T-helper 1 cell treated with Interleukin-12 subunit alpha and Interleukin-12 subunit beta and Interleukin-4 antibody, amounts not matched to agents 30 μg/mL and 1 μg/mL, for 36 hours (primary cell): ENCODE data around the gene DCAF11.
A peak's percentile ranks its signal among the peaks of the same experiment; 100 is the strongest.

ENCODE experiments used
- H3K27ac Mint-ChIP-seq: one replicate; pipeline ENCODE4 v1.8.0; 2021; ENCODE audit warnings: mild to moderate bottlenecking, mixed read lengths
- H3K27me3 Mint-ChIP-seq: one replicate; pipeline ENCODE4 v1.8.0; 2021; ENCODE audit warnings: low read depth, mixed read lengths
- H3K36me3 Mint-ChIP-seq: one replicate; pipeline ENCODE4 v1.8.0; 2021; ENCODE audit warnings: low read depth, mixed read lengths
- H3K4me1 Mint-ChIP-seq: one replicate; pipeline ENCODE4 v1.8.0; 2021; ENCODE audit warnings: low read depth, mixed read lengths
- H3K4me3 Mint-ChIP-seq: one replicate; pipeline ENCODE4 v1.8.0; 2021; ENCODE audit warnings: mild to moderate bottlenecking, moderate library complexity, mixed read lengths
- H3K9me3 Mint-ChIP-seq: one replicate; pipeline ENCODE4 v1.8.0; 2021; ENCODE audit warnings: mixed read lengths

Gene DCAF11

GRCh38 chr14:24114532-24115421 is at the start of gene DCAF11, which contains the start of gene NRL:
TSS of gene DCAF11 (plus strand) at chr14:24114777. CDS start at chr14:24115595, 818 bp downstream.
TSS of gene NRL (minus strand) at chr14:24114949. CDS start at chr14:24082848, 32,101 bp downstream.
- Mint-ChIP-seq H3K9me3 (no peaks in the 10 kb centered on the region), H3K27ac (peak within 1 kb of the TSS; percentile 100)

GRCh38 chr14:24064856-24065255 is 49.7 kb upstream of the DCAF11 start:
- H3K27ac Mint-ChIP-seq, result no peak overlapping the region
- H3K27me3 Mint-ChIP-seq, result peaks cover 3% of the 10 kb centered on the region
- H3K4me3 Mint-ChIP-seq, result no peak overlapping the region
- no peaks in the 10 kb centered on the region for H3K9me3 Mint-ChIP-seq
- H3K36me3 Mint-ChIP-seq, result no peaks in the 10 kb centered on the region
- H3K4me1 Mint-ChIP-seq, result no peaks in the 10 kb centered on the region

More at GRCh38 chr14:24114532-24115421, at the start of gene DCAF11, which contains the start of gene NRL:
- peaks cover 34% of the 10 kb centered on the region for H3K4me1 Mint-ChIP-seq
- H3K36me3 Mint-ChIP-seq, result peaks cover 38% of the 10 kb centered on the region
- peak within 1 kb of the TSS; percentile 98 for H3K4me3 Mint-ChIP-seq
- no peaks in the 10 kb centered on the region for H3K27me3 Mint-ChIP-seq

- Mint-ChIP-seq H3K9me3 (no peaks in the 10 kb centered on the region), H3K4me1 (no peaks in the 10 kb centered on the region), H3K4me3 (no peak overlapping the region), H3K27ac (no peak overlapping the region), H3K27me3 (peaks cover 3% of the 10 kb centered on the region), H3K36me3 (no peaks in the 10 kb centered on the region)
Measured at GRCh38 chr14:24065408-24065807, 49.2 kb upstream of the DCAF11 start.

DNA sequence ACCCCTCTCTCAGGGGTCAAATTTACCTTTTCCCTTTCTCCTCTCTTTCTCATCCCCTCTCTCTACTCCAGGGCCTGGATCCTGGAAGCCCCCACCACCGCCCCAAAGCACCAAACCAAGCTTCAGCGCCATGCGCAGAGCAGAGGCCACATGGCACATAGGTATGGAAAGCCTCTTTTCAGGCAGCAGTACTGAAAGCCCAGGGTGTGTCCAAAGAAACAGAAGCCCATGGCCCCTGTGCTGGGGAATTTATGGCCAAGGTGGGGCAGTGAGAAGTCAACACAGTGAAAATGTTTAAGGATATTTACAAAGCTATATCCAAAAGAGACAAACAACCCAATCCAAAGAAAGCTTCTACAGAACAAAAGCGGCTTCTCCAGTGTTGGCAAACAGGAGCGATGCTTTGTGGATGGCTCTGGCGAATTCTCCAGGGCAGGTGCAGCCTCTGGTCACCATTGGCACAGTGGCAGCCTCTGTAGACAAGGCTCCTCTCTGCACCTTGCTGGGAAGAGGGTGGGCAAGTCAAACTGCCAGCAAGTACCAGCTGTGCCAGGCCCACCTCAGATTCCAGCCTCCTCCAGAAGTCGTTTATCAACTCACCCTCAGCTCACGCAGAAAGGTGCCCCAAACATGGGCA is 48.0 kb upstream of the DCAF11 start:
- H3K4me1 Mint-ChIP-seq, result no peaks in the 10 kb centered on the region
- H3K9me3 Mint-ChIP-seq, result no peaks in the 10 kb centered on the region
- H3K4me3 Mint-ChIP-seq, result no peak overlapping the region
- H3K27ac Mint-ChIP-seq, result no peak overlapping the region
- no peaks in the 10 kb centered on the region for H3K36me3 Mint-ChIP-seq
- peaks cover 3% of the 10 kb centered on the region for H3K27me3 Mint-ChIP-seq

DNA sequence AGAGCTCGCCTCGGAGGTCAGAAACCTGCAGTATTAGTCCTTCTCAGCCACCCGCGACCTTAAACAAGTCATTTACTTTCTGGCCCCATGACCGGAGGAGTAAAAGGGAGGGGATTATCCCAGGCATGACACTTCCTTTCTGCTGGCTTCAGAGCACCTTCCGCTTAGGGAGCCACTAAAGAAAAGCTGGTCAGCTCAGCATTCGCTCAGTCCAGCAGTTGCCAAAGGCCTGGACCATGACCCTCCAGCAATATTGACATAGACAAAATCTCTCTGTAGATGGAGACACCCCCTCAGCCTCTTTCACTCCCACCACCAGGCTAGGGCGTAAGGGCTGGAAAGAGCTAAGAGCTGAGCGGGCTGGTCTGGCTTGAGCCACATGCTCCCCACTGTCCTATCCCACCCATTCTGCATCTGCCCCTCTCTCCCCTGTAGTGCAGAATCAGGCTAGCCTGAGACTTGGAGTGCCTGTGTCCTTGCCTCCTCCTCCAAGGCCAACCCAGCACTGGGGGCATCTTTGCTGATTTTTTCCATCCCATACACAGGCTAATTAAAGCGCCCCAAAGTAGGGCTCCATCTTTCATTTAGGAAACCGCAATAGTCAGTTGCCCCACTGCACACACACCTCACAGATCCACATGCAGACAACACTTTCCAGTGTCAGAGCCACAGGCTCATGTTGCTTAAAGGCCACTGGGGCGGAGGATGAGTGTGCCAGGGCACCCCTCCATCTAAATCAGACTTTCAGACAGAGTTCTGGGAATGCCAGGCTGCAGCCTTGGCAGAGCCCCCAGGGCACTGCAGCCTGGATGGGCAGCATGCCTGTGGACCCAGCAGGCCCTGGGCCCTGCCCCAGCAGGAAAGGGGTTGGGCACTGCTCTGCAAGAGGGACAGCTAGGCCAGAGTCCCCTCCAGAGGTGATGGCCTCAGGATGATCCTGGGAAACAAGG is 47.2 kb upstream of the DCAF11 start:
- peaks cover 3% of the 10 kb centered on the region for H3K27me3 Mint-ChIP-seq
- no peaks in the 10 kb centered on the region for H3K9me3 Mint-ChIP-seq
- H3K4me3 Mint-ChIP-seq, result no peak overlapping the region
- H3K36me3 Mint-ChIP-seq, result no peaks in the 10 kb centered on the region
- H3K4me1 Mint-ChIP-seq, result no peaks in the 10 kb centered on the region
- no peak overlapping the region for H3K27ac Mint-ChIP-seq

- Mint-ChIP-seq H3K36me3 (no peaks in the 10 kb centered on the region), H3K27me3 (peaks cover 3% of the 10 kb centered on the region), H3K27ac (no peak overlapping the region), H3K4me3 (no peak overlapping the region), H3K9me3 (no peaks in the 10 kb centered on the region), H3K4me1 (no peaks in the 10 kb centered on the region)
Measured at GRCh38 chr14:24068711-24069410, 45.7 kb upstream of the DCAF11 start.

DNA sequence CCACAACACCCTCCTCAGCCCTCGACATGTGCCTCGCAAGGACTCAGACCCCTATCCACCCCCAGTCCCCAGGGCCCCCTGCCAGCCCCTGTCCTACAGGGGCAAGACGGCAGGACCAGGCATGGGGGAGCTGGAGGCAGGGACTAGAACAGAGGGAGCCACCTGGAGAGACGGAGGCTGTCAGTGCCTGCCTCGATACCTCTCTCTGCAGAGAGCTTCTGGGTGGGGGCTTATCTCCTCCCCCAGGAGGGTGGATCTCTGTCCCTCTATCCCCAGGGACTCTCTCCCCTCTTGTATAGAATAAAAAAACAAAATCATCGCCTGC is 45.2 kb upstream of the DCAF11 start:
- Mint-ChIP-seq H3K9me3 (no peaks in the 10 kb centered on the region), H3K4me1 (no peaks in the 10 kb centered on the region), H3K36me3 (no peaks in the 10 kb centered on the region), H3K27me3 (peaks cover 3% of the 10 kb centered on the region), H3K4me3 (no peak overlapping the region), H3K27ac (no peak overlapping the region)

DNA sequence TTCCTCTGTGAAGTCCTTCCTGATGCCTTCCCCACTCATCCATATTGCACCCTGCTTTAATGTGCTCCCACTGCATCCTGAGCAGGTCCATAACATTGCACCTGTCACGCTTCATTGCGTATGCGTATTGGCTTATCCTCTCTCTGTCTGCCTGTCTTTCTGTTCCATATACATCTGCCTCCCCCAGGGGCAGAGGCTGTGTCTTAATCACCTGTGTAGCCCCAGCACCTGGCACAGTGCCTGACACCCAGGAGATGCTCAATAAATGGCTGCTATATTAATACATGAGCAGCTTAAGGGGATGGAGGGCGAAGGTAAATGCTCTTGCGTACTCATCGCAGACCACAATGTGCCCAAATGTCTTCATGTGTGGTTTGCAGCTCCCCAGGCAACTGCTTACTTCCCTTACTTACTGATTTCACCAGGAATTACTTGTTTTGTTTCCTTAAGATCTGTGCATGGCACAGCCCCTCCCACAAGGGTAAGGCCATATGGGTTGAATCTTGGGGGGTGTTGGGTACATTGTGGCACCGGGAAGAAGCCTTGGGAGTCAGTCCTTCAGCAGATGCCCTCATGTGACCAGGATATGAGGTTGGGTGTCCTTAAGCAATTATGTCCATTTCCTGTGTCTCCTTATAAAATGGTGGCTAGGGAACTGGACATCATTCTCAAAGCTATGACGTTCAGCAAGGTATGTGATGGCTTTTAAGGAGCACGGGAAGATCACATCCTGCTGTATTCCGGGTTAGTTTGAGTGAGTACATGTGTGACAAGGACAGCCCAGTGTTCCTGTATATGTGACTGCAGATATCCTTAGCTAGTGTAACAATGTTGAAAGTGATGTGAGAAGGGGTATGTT is 44.1 kb upstream of the DCAF11 start:
- peaks cover 3% of the 10 kb centered on the region for H3K27me3 Mint-ChIP-seq
- H3K9me3 Mint-ChIP-seq, result no peaks in the 10 kb centered on the region
- H3K27ac Mint-ChIP-seq, result no peak overlapping the region
- no peak overlapping the region for H3K4me3 Mint-ChIP-seq
- peaks cover 1% of the 10 kb centered on the region for H3K4me1 Mint-ChIP-seq
- H3K36me3 Mint-ChIP-seq, result no peaks in the 10 kb centered on the region

GRCh38 chr14:24071144-24071697 is 43.4 kb upstream of the DCAF11 start, which contains the start of gene CPNE6:
TSS of gene CPNE6 (plus strand) at chr14:24071562. CDS start at chr14:24072937, 1,375 bp downstream.
- peaks cover 7% of the 10 kb centered on the region for H3K4me1 Mint-ChIP-seq
- no peaks in the 10 kb centered on the region for H3K36me3 Mint-ChIP-seq
- no peaks in the 10 kb centered on the region for H3K9me3 Mint-ChIP-seq
- peaks cover 3% of the 10 kb centered on the region for H3K27me3 Mint-ChIP-seq
- no peak within 1 kb of the TSS for H3K27ac Mint-ChIP-seq
- no peak within 1 kb of the TSS for H3K4me3 Mint-ChIP-seq

DNA sequence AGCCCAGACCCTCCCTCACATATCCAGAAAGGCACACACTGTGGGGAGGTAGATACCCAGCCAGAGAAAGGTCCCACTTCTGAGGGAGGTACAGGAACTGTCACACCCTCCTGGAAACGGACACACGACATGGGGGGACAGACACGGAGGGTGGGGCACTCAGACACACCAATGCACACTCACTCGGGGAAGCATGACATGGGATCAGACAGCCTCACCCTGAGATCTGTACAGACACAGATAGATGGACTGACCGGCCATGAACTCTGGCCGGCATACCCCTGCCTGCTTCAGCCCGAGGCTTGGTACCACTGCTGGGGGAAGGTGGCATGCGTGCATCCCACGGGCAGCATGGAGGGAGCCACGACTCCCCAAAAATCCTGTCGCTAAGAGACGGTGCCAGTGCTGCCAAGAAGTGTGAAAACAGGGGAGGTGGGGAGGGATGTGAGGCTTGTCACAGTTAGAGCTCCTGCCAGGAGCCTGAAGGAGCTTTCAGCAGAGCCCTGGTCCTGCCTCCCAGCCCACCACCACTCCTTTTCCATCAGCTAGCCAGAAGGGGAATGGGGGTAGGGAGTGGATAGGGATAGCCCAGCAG is 42.6 kb upstream of the DCAF11 start:
- no peak overlapping the region for H3K27ac Mint-ChIP-seq
- peaks cover 3% of the 10 kb centered on the region for H3K27me3 Mint-ChIP-seq
- H3K36me3 Mint-ChIP-seq, result no peaks in the 10 kb centered on the region
- H3K4me3 Mint-ChIP-seq, result no peak overlapping the region
- H3K4me1 Mint-ChIP-seq, result peaks cover 7% of the 10 kb centered on the region
- no peaks in the 10 kb centered on the region for H3K9me3 Mint-ChIP-seq

DNA sequence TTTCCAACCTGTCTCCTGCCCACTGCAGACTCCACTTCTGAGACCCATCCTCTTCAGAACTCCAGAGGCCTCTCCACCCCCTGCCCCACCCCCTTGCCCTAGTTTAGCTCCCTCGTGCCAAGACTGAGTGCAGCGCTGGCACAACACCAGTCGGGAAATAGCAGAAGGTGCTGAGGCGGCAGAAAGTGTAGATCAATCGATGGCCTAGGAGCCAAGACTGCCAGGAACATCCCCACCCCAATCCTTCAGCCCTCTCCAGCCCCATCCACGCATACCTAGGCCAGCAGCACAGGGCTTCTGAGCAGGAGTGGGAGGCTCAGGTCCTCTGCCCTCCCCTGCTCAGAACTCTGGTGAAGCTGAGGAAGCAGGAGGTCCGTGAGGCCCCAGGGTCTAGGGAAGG is 42.1 kb upstream of the DCAF11 start:
- Mint-ChIP-seq H3K4me3 (no peak overlapping the region), H3K27ac (no peak overlapping the region), H3K36me3 (no peaks in the 10 kb centered on the region), H3K4me1 (peaks cover 7% of the 10 kb centered on the region), H3K27me3 (peaks cover 3% of the 10 kb centered on the region), H3K9me3 (no peaks in the 10 kb centered on the region)

DNA sequence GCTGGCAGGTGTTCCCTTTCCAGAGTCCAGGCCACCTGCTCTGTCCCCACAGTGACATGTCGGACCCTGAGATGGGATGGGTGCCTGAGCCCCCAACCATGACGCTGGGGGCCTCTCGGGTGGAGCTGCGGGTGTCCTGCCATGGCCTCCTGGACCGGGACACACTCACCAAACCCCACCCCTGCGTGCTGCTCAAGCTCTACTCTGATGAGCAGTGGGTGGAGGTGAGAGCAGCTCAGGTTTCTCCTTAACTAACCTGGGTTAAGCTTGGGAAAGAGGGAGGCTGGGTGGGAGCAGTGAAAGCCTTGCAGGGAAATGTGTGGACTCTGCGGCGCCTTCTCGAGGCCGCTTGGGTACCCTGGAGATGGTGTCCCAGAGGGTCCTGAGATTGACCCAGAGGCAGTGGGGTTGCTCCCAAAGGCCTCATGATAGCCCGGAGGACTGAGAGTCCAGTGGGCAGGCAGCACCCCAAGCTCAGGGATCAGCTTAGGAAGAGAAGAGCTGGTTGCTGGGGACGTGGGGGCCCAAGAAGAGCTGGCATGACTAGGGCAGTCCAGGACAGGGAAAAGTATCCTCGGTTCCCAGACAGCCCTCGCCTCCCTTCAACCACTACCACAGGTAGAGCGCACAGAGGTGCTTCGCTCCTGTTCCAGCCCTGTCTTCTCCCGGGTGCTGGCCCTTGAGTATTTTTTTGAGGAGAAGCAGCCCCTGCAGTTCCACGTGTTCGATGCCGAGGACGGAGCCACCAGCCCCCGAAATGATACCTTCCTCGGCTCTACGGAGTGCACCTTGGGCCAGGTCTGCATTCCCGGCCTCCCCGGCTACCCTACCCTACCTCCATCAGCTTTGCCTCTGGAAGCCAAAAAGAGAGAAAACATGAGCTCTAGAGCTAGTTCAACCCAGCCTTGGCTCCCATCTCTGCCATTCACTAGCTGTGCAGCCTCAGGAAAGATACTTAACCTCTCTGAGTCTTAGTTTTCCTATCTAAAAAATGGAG is 41.4 kb upstream of the DCAF11 start:
- Mint-ChIP-seq H3K9me3 (no peaks in the 10 kb centered on the region), H3K4me3 (no peak overlapping the region), H3K36me3 (no peaks in the 10 kb centered on the region), H3K27me3 (peaks cover 2% of the 10 kb centered on the region), H3K4me1 (peaks cover 7% of the 10 kb centered on the region), H3K27ac (no peak overlapping the region)
